ENCODE results near the gene ST3GAL6. TPM values are rescaled to one million over a fixed set of nuclear protein-coding genes. Genes with fewer than 3 reads are reported as not detected.
A peak's percentile ranks its signal among the peaks of the same experiment; 100 is the strongest.

The ST3GAL6 gene
- total and polyA plus RNA-seq, 2 of the 13 experiments (the other 11 are each of a cell fraction or from before 2014, with no cell fraction given): 17.5 to 23.2 TPM

DNA sequence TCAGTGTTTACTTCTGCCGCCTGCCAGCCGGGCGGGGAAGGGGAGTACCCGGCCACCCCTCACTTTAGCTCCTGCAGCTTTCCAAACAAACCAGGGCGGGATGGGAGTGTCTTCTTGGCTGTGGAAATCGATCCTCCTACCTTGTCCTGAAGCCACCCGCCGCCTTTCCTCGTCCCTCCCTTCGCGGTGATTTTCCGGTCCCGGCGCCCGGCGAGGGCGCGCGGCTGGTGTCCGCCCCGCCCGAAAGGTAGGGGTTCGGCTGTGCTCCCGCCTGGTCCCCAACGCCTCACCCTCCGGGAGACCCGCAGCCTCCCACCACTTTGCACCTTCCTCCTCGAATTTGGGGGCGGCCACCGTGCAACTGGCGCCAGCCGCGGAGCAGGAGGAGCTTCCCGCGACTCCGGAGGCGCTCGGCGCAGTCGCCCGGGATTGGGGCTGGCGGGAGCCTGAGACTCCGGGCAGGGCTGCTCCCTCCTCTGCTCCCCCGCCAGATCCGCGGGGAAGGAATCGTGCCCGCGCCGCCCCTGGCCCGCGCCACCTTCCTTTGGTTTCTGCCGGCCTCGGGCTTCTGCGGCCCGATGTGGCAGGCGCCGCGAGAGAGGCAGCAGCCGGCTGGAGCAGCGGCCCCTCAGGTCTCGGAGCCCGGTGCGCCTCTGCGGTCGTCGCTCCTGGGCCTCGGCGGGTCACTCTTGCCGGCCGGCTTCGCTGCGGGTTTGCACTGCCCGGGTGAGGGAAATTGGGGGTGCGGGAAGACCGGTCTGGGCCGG, 30.7 kb upstream of the ST3GAL6 start (continued):
- TF ChIP-seq, protein P1, sequence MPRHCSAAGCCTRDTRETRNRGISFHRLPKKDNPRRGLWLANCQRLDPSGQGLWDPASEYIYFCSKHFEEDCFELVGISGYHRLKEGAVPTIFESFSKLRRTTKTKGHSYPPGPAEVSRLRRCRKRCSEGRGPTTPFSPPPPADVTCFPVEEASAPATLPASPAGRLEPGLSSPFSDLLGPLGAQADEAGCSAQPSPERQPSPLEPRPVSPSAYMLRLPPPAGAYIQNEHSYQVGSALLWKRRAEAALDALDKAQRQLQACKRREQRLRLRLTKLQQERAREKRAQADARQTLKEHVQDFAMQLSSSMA (CRISPR knock-in tag; IDR thresholded peaks at IDR 0.05): no peak
- no peak for TF ChIP-seq SKI (IDR thresholded peaks at IDR 0.05; ENCODE audit: partially characterized antibody)
- TF ChIP-seq RXRB (CRISPR knock-in tag; IDR thresholded peaks at IDR 0.05; ENCODE audit: borderline replicate concordance): peak; percentile 59; the same call in 1 of the 2 replicates
- no peak for TF ChIP-seq ZNF816 (CRISPR knock-in tag; IDR thresholded peaks at IDR 0.05; ENCODE audit: borderline replicate concordance)
- TF ChIP-seq, protein P2, sequence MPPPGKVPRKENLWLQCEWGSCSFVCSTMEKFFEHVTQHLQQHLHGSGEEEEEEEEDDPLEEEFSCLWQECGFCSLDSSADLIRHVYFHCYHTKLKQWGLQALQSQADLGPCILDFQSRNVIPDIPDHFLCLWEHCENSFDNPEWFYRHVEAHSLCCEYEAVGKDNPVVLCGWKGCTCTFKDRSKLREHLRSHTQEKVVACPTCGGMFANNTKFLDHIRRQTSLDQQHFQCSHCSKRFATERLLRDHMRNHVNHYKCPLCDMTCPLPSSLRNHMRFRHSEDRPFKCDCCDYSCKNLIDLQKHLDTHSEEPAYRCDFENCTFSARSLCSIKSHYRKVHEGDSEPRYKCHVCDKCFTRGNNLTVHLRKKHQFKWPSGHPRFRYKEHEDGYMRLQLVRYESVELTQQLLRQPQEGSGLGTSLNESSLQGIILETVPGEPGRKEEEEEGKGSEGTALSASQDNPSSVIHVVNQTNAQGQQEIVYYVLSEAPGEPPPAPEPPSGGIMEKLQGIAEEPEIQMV (CRISPR knock-in tag; IDR thresholded peaks at IDR 0.05; ENCODE audit: low read depth): no peak; the same call in 1 of the 2 replicates
- TF ChIP-seq, protein P3, sequence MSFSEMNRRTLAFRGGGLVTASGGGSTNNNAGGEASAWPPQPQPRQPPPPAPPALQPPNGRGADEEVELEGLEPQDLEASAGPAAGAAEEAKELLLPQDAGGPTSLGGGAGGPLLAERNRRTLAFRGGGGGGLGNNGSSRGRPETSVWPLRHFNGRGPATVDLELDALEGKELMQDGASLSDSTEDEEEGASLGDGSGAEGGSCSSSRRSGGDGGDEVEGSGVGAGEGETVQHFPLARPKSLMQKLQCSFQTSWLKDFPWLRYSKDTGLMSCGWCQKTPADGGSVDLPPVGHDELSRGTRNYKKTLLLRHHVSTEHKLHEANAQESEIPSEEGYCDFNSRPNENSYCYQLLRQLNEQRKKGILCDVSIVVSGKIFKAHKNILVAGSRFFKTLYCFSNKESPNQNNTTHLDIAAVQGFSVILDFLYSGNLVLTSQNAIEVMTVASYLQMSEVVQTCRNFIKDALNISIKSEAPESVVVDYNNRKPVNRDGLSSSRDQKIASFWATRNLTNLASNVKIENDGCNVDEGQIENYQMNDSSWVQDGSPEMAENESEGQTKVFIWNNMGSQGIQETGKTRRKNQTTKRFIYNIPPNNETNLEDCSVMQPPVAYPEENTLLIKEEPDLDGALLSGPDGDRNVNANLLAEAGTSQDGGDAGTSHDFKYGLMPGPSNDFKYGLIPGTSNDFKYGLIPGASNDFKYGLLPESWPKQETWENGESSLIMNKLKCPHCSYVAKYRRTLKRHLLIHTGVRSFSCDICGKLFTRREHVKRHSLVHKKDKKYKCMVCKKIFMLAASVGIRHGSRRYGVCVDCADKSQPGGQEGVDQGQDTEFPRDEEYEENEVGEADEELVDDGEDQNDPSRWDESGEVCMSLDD (CRISPR knock-in tag; IDR thresholded peaks at IDR 0.05; ENCODE audit: borderline replicate concordance): 0 out of 2 replicates have a peak, but pooled peaks have one; percentile 32
- TF ChIP-seq ZBTB25 (CRISPR knock-in tag; IDR thresholded peaks at IDR 0.05): no peak; the same call in 1 of the 2 replicates
- TF ChIP-seq MXI1 (IDR thresholded peaks at IDR 0.05; ENCODE audit: borderline replicate concordance, low read depth, low read length): 0 out of 3 replicates have a peak, but pooled peaks have one; percentile 44
- peak; percentile 46; the same call in 1 of the 2 replicates for TF ChIP-seq SRY (CRISPR knock-in tag; IDR thresholded peaks at IDR 0.05)
- no peak; the same call in 1 of the 2 replicates for TF ChIP-seq ZNF234 (CRISPR knock-in tag; conservative IDR thresholded peaks at IDR 0.05)
- no peak for TF ChIP-seq ZNF343 (CRISPR knock-in tag; IDR thresholded peaks at IDR 0.05)
- TF ChIP-seq PHF5A (CRISPR knock-in tag; IDR thresholded peaks at IDR 0.05; ENCODE audit: low read depth, unreplicated experiment): no peak
- TF ChIP-seq SMAD9 (CRISPR knock-in tag; IDR thresholded peaks at IDR 0.05): no peak
- no peak for TF ChIP-seq MIER3 (CRISPR knock-in tag; IDR thresholded peaks at IDR 0.05; ENCODE audit: borderline replicate concordance)
- TF ChIP-seq ZBTB33 (CRISPR knock-in tag; IDR thresholded peaks at IDR 0.05): no peak
- no peak for TF ChIP-seq PRDM15 (CRISPR knock-in tag; IDR thresholded peaks at IDR 0.05)
